Measurements from ENCODE around the gene AACS. TPM values are rescaled to one million over a fixed set of nuclear protein-coding genes. Genes with fewer than 3 reads are reported as not detected.
"Not testable (repeated sequence)": the region's sequence is repeated elsewhere in the genome, so short reads cannot be mapped to it uniquely, and the experiment has no call there.

Gene AACS
- total RNA-seq, 1 donor from 2014 or later, result 16.7 TPM

DNA sequence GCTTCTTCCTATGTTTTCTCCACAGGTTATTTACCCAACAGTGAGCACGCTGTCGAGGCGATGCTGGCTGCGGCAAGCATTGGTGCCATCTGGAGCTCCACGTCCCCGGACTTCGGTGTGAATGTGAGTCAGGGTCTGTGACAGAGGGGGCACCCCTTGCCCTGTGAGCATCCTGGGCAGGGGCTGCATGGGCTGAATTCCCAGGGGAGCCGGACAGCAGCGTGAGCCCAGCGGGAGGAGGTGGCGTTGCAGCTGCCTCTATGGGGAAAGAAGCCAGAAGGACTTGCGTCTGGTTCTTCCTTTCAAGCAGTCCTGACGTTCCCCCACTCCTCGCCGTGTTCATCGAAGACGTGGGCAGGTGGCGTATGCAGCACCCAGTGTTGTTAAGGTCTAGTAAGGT is 26.2 kb downstream of the AACS start:
- no peak for DNase-seq (ENCODE audit: low read depth in 2 of 2)

DNA sequence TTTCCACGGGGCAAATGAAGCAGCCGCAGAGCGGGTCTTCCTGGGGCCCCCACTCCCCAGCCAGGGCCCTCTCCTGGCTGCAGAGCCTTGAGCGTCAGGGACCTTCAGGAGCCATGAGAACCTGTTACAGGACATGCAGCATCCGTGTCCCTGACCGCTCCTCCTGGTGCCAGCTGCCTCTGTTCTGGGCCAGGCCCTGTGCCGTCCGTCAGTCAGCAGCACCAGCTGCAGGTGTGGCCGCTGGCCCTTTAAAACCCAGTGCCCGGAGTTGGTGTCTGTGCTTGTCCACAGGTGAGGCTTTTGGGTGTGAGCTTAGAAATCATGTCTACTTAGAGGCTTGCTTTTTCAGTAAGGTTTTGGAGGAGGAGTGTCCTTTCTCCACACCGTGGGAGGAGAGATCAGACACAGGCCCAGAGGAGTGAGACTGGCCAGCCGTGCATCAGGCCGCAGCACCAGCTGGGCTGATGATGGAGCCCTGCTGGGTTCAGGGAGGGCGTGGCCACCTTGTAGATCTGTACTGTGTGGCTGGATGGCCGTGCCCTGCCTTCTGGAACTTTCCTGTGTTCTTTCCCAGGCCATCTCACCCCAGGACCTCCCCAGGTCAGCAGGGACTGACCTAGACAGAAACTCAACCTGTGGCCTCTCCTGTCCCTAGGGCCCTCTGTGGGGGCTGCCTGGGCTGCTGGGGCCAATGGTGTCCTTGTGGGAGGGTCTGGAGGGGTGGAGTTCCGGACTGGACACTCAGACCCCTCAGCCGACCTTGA is 27.1 kb downstream of the AACS start:
- no peak for DNase-seq (ENCODE audit: low read depth in 2 of 2)

DNA sequence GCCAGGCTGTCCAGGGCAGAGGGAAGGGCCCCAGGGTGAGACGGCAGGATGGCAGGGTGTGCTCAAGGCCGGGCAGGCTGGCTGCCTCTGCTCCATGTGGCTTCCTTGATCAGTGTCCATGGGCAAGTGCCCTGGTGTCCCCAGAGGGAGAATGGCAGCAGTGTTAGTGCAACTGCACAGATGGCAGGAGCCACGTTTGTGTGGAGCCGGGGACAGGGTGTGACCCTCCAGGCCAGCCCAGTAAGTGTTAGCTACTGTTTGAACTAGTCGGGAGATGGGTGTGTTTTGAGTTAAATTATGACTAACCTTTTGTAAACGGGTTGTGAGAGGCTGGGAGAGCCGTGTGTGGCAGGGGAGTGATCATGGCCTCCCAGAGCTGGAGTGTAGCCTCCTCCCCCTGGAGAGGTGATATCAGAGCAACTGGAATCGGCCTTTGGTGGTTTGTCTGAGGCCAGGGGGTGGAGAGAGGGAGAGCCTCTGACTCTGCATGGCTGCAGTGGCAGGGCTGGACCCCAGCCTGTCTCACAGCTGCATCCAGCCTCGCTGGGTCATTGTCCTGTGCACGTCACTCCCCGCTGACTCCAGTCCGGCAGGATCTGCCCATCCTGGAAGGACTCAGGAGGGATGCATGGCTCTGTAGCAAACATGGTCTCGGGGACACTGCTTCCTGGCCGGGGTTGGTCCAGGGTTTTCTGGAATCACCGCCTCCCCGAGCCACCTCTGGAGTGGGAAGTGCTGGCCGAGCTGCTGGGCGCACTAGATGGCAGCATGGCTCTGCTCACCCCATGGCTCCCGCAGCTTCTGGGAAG is 27.8 kb downstream of the AACS start:
- DNase-seq (ENCODE audit: low read depth in 2 of 2), result no peak

DNA sequence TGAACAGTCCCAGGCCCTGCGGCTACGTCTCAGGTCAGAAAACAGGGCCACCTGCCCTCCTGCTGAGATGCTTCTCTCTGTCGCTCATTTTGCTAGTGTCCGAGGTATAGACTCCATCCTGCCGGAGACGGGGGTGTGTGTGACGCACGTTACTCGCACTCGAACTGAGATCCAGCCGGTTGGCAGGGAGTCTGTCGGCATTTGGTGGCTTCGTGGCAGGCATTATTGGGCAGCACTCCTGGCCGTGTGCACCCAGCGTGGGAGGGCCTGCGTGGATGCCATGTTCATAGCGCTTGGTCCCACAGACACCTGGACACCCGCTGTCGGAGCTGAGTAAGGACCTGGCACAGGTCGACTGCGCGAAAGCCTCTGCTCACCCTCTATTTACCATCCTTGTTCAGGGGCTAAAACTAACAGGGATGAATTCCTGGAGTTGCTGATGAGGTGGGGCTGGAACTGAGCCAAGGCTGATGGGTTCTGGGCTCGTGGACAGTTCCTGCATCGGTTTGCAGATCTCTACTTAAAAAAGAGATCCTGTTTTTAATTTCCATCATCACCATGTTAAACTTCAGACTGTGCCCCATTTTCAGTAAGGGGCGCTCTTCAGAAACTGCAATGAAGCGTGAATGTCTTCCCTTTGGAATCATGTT is 28.6 kb downstream of the AACS start:
- no peak for DNase-seq (ENCODE audit: low read depth in 2 of 2)

DNA sequence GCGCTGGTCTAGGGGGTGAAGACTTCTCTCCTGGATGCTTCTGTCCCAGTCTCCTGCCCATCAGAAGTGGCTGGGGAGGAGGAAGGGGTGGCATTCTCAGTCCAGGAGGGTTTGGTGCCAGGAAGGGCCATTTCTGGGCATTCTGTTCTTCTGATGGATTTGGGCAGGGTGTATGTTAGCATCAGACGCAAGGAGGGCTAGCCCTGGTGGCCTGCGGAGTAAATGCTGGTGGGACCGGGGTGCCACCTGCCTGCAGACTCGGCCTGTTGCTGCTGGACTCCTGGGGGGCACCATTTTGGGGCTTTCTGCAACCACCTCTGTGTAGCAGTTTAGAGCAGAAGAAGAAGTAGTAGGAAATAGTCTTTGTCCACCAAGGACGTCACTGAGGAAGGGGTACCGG is 31.7 kb downstream of the AACS start:
- DNase-seq (ENCODE audit: low read depth in 2 of 2), result no peak

DNA sequence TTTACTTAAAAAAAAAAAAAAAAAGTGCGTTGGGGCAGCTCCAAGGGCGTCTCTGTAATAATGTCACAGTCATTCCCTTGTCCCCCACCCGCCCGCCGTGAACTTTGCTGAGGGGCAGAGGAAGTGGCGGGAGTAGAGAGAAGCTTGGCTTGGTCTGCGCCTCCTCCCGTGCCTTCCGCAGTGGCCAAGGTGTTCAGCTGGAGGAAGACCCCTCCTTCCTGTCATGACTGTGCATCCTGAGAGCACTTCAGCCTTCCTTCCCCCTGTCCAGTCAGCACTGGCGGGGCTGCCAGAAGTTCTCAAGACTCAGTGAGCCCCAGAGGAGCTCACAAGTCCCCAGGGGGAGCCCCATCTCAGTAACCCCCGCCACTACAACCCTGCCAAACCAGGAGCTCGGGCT is 32.2 kb downstream of the AACS start:
- peak; percentile 20 to 55 for DNase-seq (ENCODE audit: low read depth in 2 of 2)

DNA sequence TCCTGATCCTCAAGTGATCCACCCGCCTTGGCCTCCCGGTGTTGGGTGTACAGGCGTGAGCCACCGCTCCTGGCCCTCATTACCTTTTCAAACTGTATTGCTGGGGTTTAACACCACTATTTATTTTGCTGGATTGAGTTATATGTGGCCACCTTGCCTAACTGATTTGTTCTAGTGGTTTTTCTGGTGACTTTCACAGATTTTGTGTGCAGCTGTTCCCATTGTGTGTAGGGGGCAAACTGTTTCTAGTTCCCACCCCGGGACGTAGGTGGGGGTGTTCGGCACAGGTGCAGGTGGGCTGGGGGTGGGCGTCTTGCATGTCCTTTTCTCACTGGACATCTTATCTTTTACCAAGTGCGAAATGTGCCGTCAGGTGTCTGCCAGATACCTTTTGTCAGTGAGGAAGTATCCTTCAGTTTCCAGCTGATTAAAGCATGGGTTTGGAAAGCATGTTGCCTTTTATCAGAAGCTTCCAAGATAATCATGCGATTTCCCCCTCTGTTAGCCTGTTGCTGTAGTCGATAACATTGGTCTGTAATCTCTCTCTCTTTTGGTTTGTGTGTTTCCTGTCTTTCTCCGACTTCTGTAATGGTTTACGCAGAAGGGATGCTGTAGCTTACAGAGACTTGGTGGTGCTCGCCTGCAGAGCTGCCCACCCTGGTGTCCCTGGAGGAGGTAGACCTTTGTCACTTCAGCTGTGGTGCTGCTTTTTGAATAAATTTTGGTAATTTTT is 33.6 kb downstream of the AACS start:
- DNase-seq (ENCODE audit: low read depth in 2 of 2), result peak in 1 of 2 donors; percentile 11

DNA sequence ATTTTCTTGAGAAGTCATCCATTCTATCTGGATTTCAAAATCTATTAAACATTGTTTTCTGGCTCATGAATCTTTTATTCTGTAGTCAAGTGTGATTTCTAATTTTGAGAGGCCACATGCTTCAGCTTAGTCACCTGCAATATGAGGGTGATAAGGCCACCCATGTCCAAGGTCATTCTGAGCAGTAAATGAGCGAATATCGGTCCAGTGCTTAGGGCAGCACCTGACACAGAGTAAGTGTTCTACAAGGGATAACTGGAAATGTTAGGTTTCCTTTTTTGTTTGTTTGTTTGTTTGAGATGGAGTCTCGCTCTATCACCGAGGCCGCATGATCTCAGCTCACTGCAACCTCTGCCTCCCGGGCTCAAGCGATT is 34.2 kb downstream of the AACS start:
- no peak for DNase-seq (ENCODE audit: low read depth in 2 of 2)

DNA sequence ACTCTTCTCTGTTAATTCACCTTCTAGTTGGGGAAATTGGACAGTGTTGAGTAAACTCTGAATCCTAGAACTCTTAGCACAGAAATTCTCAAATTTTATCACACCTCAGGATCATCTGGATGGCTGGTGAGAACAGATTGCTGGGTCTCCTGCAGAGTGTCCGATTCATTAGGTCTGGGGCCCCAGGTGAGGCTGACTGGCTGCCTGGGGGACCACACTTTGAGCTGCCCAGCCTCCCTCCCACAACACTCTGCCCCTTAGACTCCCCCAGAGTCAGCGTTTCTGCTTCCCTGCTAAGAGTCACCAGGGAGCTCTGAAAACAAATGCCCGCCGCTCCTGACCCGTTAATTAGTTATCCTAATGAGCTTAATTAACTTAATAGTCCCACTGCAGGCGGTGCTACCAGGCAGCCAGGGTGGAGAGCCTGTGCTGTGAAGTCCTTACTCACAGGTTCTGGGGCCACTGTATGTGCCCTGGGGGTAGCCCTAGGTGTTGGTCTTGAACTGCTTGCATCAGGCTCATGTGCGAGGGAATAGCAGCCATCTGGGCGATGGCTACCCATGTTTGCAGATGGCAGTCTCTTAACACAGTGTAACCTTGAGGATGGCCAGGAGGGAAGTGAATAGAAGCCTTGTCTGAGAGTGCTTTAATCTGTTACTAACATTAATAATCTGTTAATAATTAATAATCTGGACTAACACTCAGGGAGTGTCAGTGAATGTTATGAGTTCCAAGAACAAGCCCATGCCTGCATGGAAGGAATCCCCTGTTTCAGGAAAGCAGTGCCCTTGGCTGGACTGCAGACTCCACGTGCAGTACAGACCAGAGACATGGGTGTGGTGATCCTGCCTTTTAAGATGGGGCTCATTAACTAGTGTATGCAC is 35.6 kb downstream of the AACS start:
- no peak for DNase-seq (ENCODE audit: low read depth in 2 of 2)

DNA sequence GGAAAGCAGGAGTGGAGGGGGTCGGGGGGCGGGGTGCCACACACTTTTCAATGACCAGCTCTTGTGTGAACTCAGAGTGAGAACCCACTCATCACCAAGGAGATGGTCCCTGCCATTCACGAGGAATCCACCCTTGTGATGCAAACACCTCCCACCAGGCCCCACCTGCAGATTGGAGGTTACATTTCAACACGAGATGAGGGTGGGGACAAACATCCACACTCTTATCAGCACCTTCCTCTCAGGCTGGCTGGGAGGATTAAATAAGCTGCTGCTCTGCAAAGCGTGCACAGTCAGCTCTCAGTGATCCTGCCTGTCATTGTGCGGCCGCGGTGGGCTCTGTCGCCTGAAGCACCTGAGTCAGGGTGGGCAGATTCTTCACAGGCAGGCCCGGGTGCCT is 39.7 kb downstream of the AACS start:
- DNase-seq (ENCODE audit: low read depth in 2 of 2), result no peak

DNA sequence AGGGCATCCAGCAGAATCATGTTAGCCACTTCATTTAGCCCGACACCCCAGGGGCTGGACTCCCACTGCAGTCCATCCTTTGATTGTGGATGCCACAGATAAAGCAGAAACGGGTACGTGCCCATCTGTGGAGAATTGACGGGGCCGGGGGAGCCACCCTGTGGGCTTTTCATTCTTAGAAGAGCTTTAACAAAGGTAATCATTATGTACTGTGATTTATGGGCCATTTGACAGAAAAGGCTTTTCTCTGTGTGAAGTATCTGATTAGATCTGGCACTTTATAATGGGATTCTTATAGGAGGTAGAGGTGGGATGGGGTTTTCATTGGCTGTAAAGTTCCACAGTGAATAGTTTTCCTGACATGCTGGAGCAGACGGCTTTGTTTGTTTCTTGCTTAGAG is 40.4 kb downstream of the AACS start:
- no peak for DNase-seq (ENCODE audit: low read depth in 2 of 2)

DNA sequence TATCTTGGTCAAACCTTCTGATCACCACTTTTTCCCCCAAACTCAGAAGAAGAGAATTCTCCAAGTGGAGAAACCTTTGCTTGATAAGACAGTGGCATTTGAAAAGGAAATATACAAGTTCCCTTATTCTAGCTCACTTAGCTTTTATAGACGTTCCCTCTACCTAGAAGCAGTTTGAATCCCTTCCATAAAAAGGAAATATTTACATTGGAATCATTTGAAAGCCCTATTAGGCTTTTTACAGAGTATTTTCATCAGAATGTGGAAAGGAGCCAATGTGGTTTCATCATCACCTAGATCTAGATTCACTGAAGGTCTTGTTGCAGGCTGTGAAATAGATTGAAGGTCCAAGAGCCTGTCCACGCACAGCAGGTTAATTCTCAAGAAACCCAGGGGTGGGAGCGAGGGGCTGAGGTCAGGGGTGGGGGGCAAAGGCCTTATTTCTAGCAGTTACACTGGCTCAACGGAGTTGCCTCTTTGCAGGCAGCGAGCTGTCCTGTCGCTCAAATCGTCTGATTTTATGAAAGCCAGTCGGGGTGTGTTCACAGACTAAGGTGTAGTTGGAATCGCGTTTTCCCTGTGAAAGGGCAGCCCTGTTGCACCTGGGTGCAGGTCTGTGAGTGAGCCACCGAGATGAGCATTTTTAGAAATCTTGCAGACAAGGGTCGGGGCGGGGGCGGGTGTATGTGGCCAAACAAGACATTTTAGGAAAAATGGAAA is 45.6 kb downstream of the AACS start:
- peak in 1 of 2 donors; percentile 46 for DNase-seq (ENCODE audit: low read depth in 2 of 2)

DNA sequence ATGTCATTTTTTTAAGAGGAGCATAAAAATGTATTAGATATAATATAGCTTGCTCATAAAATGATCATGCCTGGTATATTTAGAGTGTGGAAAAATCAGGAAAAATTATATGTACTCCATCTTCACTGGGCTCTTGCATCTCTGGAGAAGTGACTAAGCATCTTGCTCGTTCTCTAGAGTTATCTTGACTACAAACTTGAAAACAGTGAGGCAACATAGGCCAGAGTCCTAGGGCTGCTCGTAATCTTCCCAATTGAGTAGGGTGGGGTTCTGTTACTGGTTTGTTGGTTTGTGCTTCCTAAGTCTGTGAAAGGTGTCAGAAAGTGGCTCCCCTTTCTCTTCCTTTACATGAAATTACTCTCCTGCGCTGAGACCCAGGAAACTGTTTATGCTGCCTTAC is 46.2 kb downstream of the AACS start:
- DNase-seq (ENCODE audit: low read depth in 2 of 2), result no peak

DNA sequence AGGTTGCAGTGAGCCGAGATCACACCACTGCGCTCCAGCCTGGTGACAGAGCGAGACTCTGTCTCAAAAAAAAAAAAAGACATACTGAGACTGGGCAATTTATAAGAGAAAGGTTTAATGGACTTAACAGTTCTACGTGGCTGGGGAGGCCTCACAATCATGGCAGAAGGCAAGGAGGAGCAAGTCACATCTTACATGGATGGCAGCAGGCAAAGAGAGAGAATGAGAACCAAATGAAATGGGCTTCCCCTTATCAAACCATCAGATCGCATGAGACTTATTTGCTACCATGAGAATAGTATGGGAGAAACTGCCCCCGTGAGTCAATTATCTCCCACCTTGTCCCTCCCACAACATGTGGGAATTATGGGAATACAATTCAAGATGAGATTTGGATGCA is 47.4 kb downstream of the AACS start:
- not testable (repeated sequence) for DNase-seq (ENCODE audit: low read depth in 2 of 2)

DNA sequence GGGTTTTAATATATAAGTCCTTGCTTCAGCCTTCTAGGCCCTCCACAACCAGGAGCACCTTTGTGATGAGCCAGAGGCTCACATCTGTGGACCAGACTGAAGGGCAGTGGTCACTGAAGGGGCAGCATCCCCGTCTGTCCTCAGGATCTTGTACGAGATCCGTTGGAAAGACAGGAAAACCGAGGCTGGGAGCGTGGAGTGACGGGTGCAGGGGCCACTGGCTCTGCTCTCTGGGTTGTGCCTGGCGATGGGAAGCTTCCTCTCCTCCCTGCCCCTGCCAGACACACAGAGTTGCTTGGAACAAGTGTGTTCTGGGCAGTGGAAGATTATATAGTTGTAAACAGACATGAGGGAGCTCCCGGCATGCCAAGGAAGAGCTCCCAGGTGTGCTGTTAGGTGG is 48.0 kb downstream of the AACS start:
- DNase-seq (ENCODE audit: low read depth in 2 of 2), result no peak

DNA sequence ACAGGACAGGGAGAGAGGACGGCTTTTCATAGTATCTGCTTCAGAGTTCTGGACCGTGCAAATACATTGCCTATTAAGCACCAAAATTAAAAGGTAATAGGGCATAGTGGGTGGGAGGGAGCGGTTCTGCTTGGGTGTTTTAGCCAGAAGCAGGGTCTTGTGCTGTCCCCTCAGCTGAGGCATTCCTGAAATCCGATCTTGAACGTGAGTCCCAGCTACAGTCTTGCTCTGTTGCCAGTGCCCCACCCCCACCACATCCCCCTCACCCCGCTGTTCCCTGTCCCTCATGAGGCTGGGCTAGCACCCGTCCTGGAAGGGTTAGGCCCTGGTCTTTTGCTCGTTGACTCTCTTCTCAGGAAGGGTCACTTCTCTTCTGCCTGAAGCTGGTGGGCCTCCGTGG is 48.6 kb downstream of the AACS start:
- no peak for DNase-seq (ENCODE audit: low read depth in 2 of 2)

DNA sequence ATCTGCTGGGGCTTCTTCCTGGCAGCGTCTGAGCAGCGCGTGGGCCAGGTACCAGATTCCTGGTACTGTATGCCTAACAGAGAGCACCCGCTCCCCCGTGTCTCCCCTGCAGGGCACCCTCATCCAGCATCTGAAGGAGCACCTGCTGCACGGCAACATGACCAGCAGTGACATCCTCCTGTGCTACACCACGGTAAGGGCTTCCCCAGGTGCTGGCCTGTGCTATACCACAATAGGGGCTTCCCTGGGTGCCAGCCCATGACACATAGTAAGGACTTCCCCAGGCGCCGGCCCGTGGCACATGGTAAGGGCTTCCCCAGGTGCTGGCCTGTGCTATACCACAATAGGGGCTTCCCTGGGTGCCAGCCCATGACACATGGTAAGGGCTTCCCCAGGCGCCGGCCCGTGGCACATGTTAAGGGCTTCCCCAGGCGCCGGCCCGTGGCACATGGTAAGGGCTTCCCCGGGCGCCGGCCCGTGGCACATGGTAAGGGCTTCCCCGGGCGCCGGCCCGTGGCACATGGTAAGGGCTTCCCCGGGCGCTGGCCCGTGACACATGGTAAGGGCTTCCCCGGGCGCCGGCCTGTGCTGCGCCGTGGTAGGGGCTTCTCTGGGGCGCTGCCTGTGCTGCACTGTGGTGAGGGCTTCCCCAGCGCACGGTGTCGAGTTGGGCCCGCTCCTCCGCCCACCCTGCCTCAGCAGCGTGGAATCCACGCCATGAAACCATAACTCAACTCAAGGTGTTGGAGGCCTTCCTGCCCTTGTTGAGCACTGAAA is 49.3 kb downstream of the AACS start:
- DNase-seq (ENCODE audit: low read depth in 2 of 2), result no peak

DNA sequence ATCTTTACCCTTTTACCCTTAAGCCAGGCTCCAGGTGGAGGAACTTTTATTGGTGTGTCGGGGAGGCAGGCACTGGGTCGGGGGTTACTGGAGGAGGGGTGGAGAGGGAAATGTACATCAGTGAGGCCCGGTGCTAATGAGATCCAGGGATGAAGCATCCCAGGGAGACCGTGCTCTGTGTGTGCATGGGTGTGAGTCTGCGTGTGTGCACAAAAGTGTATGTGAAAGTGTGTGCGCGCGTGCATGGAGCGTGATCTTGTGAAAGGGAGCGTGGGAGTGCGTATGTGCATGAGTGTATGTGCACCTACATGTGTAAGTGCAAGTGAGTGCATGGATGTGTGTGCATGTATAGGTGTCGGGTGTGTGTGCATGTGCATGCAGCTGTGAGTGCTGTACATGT is 55.3 kb downstream of the AACS start:
- DNase-seq (ENCODE audit: low read depth in 2 of 2), result no peak

DNA sequence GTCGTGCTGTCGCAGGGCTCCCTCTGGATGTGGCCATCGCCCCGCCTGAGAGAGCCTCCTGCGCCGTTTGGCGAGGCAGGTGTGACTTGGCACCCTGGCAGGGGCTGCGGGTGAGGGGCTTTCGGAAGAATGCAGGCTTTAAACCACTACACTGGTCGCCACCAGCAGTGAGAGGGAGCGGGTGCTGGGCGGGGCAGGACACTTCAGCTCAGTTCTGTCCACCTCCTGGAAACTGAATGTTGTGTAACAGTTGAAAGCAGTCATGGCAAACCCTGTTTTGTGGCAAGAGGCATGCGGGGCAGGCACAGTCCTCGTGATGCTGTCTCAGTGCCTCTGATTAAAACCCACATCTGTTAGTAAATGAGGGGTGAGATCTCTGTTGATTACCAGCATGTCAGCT is 55.9 kb downstream of the AACS start:
- DNase-seq (ENCODE audit: low read depth in 2 of 2), result no peak

Measured in lung microvascular endothelial cell (primary cell).